Smooth muscle cell (in vitro differentiated cells): Measurements from ENCODE around the gene MYO7A. TPM values are rescaled to one million over a fixed set of nuclear protein-coding genes. Genes with fewer than 3 reads are reported as not detected.

ENCODE experiments used
- DNase-seq: peaks from one replicate; lab custom pipeline; 2025; ENCODE audit not compliant: unreplicated experiment; lab: John Stamatoyannopoulos, UW
- H2AFZ ChIP-seq: fragments of 200-600 bp; sonication (generic); 2 replicates; pipeline ENCODE4 v1.6.0; 2016; ENCODE audit warnings: antibody characterized with exemption, low read depth, mild to moderate bottlenecking
- H3F3A ChIP-seq: fragments of 200-600 bp; sonication (generic); 2 replicates; pipeline ENCODE4 v1.6.0; 2017; ENCODE audit warnings: antibody characterized with exemption, low read depth
- H3K27ac ChIP-seq: fragments of 200-600 bp; sonication (generic); 2 replicates; pipeline ENCODE4 v1.5.1; 2016; ENCODE audit warnings: low read depth, mild to moderate bottlenecking
- H3K27me3 ChIP-seq: fragments of 200-600 bp; sonication (generic); 2 replicates; pipeline ENCODE4 v1.6.1; 2016; ENCODE audit warnings: low read depth, mild to moderate bottlenecking
- H3K36me3 ChIP-seq: fragments of 200-600 bp; sonication (generic); 2 replicates; pipeline ENCODE4 v1.5.1; 2016; ENCODE audit warnings: low read depth
- H3K4me1 ChIP-seq: fragments of 200-600 bp; sonication (generic); 2 replicates; pipeline ENCODE4 v1.5.1; 2016; ENCODE audit warnings: low read depth
- H3K4me2 ChIP-seq: fragments of 200-600 bp; sonication (generic); 2 replicates; pipeline ENCODE4 v1.6.0; 2016; ENCODE audit warnings: mild to moderate bottlenecking
- H3K4me3 ChIP-seq: fragments of 200-600 bp; sonication (generic); 2 replicates; pipeline ENCODE4 v1.5.1; 2016; ENCODE audit warnings: mild to moderate bottlenecking
- H3K79me2 ChIP-seq: fragments of 200-600 bp; sonication (generic); 2 replicates; pipeline ENCODE4 v1.6.0; 2016; ENCODE audit warnings: low read depth, mild to moderate bottlenecking
- H3K9ac ChIP-seq: fragments of 200-600 bp; sonication (generic); 2 replicates; pipeline ENCODE4 v1.6.0; 2016; ENCODE audit warnings: low read depth
- H3K9me3 ChIP-seq: fragments of 200-600 bp; sonication (generic); replicated peaks from 2 replicates; pipeline ENCODE4 v1.5.1; 2016; ENCODE audit warnings: low read depth
- H4K20me1 ChIP-seq: fragments of 200-600 bp; sonication (generic); 2 replicates; pipeline ENCODE4 v1.6.0; 2016; ENCODE audit warnings: low read depth
- WGBS: methylation state at CpG from one replicate; pipeline ENCODE4 v1.1.7; 2016; ENCODE audit warnings: low lambda C conversion rate; 5-methylcytosine and 5-hydroxymethylcytosine counted together
- polyA plus RNA-seq: library from polyadenylated mRNA; unstranded; fragments of >200 nt; fragmentation: Nextera tagmentation; extraction: Ambion mirVana; gene quantifications from 2 replicates; pipeline ENCODE4 v1.2.1, GENCODE V29; 2016
- total RNA-seq: library from RNA; depleted of rRNA; stranded (reverse); fragments of >200 nt; gene quantifications from 2 replicates; pipeline ENCODE4 v1.2.3, GENCODE V29; 2014
- TF ChIP-seq, protein P1 (sequence below): fragments of 200-600 bp; sonication (generic); IDR thresholded peaks from 2 replicates; pipeline ENCODE4 v1.5.1; 2017; ENCODE audit warnings: borderline replicate concordance, mild to moderate bottlenecking, antibody characterized with exemption; ENCODE audit not compliant: insufficient read depth, poor library complexity, severe bottlenecking

Gene MYO7A
- total and polyA plus RNA-seq, 2 experiments from 2014 or later = 0.08 to 0.18 TPM

DNA sequence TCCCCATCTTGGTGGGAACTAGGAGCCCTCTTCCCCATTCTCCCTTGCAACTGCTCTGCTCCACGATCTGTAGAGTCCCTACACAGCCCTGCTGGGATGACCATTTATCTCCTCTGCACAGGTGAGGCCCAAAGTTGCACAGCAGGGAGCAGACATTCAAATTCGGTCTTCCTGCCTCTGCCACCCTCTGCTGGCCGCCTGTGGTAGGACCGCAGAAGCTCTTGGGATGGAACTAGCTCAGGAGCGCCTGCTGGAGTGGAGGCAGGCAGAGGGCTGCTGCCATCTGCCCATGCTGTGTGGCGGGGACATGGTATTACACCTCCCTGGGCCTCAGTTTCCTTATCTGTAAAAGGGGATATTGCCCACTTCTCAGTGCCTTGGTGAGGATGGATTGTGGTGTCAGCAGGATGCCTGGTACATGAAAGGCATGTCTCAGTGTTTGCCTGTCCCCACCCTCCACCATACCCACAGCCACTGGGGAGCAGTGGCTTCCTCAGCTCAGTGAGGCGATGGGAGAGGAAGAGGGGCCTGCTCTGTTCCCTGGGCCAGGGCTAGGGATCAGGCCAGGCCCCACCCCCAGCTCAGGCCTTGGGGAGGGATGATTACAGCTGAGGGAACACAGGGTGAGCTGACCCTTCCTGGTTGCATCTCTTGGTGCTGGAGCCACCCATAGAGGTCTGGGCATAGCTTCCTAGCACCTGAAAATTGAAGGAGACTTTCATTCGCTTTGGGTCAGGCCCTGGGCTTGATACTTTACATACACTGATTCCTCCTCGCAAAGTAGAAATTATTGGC, 36.7 kb upstream of the MYO7A start:
- Histone ChIP-seq H3K4me1 (no peaks in the 10 kb centered on the region), H3K27me3 (no peaks in the 10 kb centered on the region), H3K27ac (no peak overlapping the region), H3K4me2 (no peak overlapping the region), H3F3A (no peaks in the 10 kb centered on the region), H3K36me3 (no peaks in the 10 kb centered on the region), H4K20me1 (peaks cover 21% of the 10 kb centered on the region), H3K9ac (no peak overlapping the region), H3K9me3 (no peaks in the 10 kb centered on the region), H2AFZ (no peak overlapping the region), H3K4me3 (no peak overlapping the region), H3K79me2 (no peaks in the 10 kb centered on the region)
- peak; percentile 18 for DNase-seq
- WGBS = 49% methylated on average over 9 of the region's 9 CpGs
- TF ChIP-seq, protein P1, sequence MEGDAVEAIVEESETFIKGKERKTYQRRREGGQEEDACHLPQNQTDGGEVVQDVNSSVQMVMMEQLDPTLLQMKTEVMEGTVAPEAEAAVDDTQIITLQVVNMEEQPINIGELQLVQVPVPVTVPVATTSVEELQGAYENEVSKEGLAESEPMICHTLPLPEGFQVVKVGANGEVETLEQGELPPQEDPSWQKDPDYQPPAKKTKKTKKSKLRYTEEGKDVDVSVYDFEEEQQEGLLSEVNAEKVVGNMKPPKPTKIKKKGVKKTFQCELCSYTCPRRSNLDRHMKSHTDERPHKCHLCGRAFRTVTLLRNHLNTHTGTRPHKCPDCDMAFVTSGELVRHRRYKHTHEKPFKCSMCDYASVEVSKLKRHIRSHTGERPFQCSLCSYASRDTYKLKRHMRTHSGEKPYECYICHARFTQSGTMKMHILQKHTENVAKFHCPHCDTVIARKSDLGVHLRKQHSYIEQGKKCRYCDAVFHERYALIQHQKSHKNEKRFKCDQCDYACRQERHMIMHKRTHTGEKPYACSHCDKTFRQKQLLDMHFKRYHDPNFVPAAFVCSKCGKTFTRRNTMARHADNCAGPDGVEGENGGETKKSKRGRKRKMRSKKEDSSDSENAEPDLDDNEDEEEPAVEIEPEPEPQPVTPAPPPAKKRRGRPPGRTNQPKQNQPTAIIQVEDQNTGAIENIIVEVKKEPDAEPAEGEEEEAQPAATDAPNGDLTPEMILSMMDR = peak; percentile 81

DNA sequence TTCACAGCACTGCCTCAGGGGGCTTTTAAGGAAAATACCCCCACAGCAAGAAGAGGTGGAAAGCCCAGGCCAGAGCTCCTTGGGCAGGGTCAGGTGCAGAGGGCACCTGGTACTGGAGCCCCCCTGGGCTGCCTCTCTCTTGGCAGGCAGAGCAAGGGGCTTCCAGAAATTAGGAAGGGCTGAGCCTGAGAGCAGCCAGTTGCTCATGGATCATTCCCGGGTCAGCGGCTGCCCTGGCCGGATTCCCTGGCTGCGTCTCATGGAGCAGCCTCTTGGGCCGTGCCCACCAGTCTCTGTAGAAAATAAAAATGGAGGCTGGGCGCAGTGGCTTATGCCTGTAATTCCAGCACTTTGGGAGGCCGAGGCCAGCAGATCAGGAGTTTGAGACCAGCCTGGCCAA, 35.7 kb upstream of the MYO7A start:
- no peak for DNase-seq
- WGBS = 89% methylated on average over 7 of the region's 7 CpGs
- H3K27me3 ChIP-seq = no peaks in the 10 kb centered on the region
- H2AFZ ChIP-seq = no peak overlapping the region
- H3K4me1 ChIP-seq = no peaks in the 10 kb centered on the region
- no peaks in the 10 kb centered on the region for H3K36me3 ChIP-seq
- no peak overlapping the region for H3K9ac ChIP-seq
- no peaks in the 10 kb centered on the region for H3K79me2 ChIP-seq
- no peaks in the 10 kb centered on the region for H3K9me3 ChIP-seq
- no peak overlapping the region for H3K4me2 ChIP-seq
- H3K27ac ChIP-seq = no peak overlapping the region
- peaks cover 21% of the 10 kb centered on the region for H4K20me1 ChIP-seq
- no peaks in the 10 kb centered on the region for H3F3A ChIP-seq
- TF ChIP-seq, protein P1 = no peak
- no peak overlapping the region for H3K4me3 ChIP-seq

DNA sequence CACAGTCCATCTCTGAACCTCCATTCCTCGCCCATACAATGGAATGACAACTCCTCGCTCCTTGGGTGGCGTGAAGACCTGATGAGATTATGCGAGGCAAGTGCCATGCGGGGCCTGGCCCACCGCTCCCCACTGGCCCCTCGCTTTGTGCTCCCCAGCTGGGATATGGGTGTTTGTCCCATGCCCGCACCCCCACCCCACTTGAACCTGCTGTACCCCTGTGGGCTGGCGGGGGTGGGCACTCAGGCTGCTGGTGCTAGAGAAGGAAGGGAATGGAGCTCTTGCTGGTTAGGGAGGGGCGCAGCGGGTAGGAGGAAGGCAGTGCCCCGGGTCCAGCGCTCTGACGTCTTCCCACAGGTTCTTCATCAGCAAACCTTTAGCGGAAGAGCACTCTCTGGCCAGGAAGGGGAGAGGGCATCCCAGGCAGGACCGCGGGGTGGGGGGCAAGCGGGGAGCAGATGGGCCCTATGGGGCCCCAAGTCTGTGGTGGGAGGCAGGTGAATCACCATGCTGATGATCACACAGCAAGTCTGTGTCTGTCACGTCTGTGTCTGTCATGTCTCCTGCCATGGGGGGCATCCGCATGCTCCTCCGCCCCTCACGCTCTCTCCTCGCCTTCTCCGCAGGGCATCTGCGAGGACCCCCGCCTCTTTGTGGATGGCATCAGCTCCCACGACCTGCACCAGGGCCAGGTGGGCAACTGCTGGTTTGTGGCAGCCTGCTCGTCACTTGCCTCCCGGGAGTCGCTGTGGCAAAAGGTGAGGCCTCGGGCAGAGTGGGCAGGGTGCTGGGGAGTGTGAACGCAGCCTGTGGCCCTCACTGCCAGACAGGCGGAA, 34.8 kb upstream of the MYO7A start:
- TF ChIP-seq, protein P1 = no peak
- Histone ChIP-seq H3K9me3 (no peaks in the 10 kb centered on the region), H3K36me3 (no peaks in the 10 kb centered on the region), H3K9ac (no peak overlapping the region), H3K27me3 (no peaks in the 10 kb centered on the region), H3K4me1 (no peaks in the 10 kb centered on the region), H3K4me3 (no peak overlapping the region), H3F3A (no peaks in the 10 kb centered on the region), H4K20me1 (peaks cover 21% of the 10 kb centered on the region), H3K79me2 (no peaks in the 10 kb centered on the region), H3K27ac (no peak overlapping the region), H3K4me2 (no peak overlapping the region), H2AFZ (no peak overlapping the region)
- DNase-seq = no peak
- WGBS = 90% methylated on average over 33 of the region's 33 CpGs
